ENCODE measurements around the gene NPFF.

DNA sequence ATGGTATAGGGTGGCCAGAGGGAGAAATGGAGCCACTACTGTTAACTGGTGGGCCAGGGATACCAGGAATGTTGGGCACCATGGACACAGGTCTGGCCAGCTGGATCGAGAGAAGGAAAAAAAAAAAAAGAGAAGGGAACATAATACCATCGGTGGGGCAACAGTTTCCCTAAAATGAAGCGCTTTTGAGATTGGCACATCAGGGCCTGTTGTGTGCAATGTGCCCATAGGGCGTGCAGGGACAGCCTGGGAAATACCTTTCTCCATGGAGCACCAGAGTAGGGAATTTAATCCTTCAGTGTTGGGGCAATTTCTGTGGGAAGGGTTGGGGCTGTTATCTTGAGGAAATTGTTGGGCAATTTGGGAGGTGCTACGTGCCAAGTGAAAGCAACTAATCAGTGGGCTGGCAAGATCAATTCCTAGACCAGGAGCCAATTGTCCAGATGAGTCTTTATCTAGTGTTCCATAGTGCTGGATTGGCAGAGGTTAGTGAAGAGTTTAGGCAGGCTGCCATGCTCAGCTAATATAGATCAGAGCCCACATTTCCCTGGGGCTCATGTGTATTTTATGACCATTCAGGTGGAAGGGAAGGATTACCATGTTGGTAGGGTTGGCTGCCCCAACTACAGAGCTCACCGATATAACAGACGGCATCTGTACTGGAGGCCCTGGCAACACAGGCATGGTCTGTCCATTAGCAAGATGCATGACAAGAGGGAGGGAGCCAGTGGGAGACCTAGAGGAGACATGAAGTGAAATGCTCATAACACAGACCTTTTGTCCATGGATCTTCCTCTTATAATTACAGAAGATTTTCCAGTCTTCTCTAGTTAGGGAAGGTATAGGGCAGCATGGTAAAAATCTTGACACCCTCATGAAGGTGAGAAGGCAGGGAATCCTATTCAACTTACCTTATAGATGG, 25.5 kb upstream of the NPFF start:
- TF ChIP-seq, protein P1, sequence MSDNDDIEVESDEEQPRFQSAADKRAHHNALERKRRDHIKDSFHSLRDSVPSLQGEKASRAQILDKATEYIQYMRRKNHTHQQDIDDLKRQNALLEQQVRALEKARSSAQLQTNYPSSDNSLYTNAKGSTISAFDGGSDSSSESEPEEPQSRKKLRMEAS (IDR thresholded peaks at IDR 0.05): no peak
- no peak for TF ChIP-seq REST (IDR thresholded peaks at IDR 0.05; ENCODE audit: low read depth)
- TF ChIP-seq TCF12 (IDR thresholded peaks at IDR 0.05; ENCODE audit: low read depth): no peak
- no peak for TF ChIP-seq CREB1 (IDR thresholded peaks at IDR 0.05; ENCODE audit: low read depth)
- TF ChIP-seq EP300 (IDR thresholded peaks at IDR 0.05; ENCODE audit: borderline replicate concordance): no peak
- no peak for TF ChIP-seq USF1 (IDR thresholded peaks at IDR 0.05)
- TF ChIP-seq EGR1 (IDR thresholded peaks at IDR 0.05): no peak
- no peak for TF ChIP-seq TAF1 (IDR thresholded peaks at IDR 0.05; ENCODE audit: low read depth)
- TF ChIP-seq YY1 (IDR thresholded peaks at IDR 0.05; ENCODE audit: low read depth): no peak
- no peak for TF ChIP-seq TEAD4 (IDR thresholded peaks at IDR 0.05)
- no peak for TF ChIP-seq NFIC (IDR thresholded peaks at IDR 0.05)
- no peak for TF ChIP-seq RAD21 (IDR thresholded peaks at IDR 0.05; ENCODE audit: low read depth)
- TF ChIP-seq FOXM1 (IDR thresholded peaks at IDR 0.05; ENCODE audit: borderline replicate concordance, low read depth): no peak
